Measurements from ENCODE around the gene DSG3.

- TF ChIP-seq CTCF (IDR thresholded peaks at IDR 0.05; ENCODE audit: low read length) (no peak), EZH2 (IDR thresholded peaks at IDR 0.05; ENCODE audit: borderline replicate concordance, low read length) (no peak)
Observed at GRCh38 chr18:31490387-31490786, 42.8 kb downstream of the DSG3 start.

Data from OCI-LY1 (cell line).